AG20443 (cell line): ENCODE measurements around the gene LIN52.

Experiments used
- DNase-seq: peaks from one replicate; pipeline ENCODE4 v3.0.0; 2012; ENCODE audit warnings: low spot score, mixed read lengths

Gene LIN52

GRCh38 chr14:74194506-74195274 lies 109.9 kb downstream of the LIN52 start:
- DNase-seq: no peak

GRCh38 chr14:74195623-74196022 lies 110.9 kb downstream of the LIN52 start:
- no peak for DNase-seq

- no peak for DNase-seq
These were observed 113.9 kb downstream of the LIN52 start for GRCh38 chr14:74198441-74199234.

- DNase-seq: no peak
These were observed 117.4 kb downstream of the LIN52 start for GRCh38 chr14:74202113-74202512.

- no peak for DNase-seq
These were observed 118.9 kb downstream of the LIN52 start for GRCh38 chr14:74203639-74204038.

GRCh38 chr14:74204491-74204890 lies 119.7 kb downstream of the LIN52 start:
- no peak for DNase-seq

GRCh38 chr14:74205882-74206281 lies 121.1 kb downstream of the LIN52 start:
- DNase-seq: no peak

GRCh38 chr14:74207943-74208342 lies 123.2 kb downstream of the LIN52 start:
- no peak for DNase-seq

GRCh38 chr14:74208642-74209041 lies 123.9 kb downstream of the LIN52 start:
- DNase-seq: no peak

- peak; percentile 41 for DNase-seq
These were observed 127.3 kb downstream of the LIN52 start for GRCh38 chr14:74211945-74212580.

GRCh38 chr14:74213907-74214803 lies 129.4 kb downstream of the LIN52 start:
- DNase-seq: no peak

GRCh38 chr14:74216671-74217070 lies 131.9 kb downstream of the LIN52 start:
- no peak for DNase-seq

- DNase-seq: peak; percentile 94
These were observed 133.1 kb downstream of the LIN52 start for GRCh38 chr14:74217672-74218448.

GRCh38 chr14:74218462-74218861 lies 133.7 kb downstream of the LIN52 start:
- no peak for DNase-seq

- no peak for DNase-seq
These were observed 134.8 kb downstream of the LIN52 start for GRCh38 chr14:74219277-74220205.

GRCh38 chr14:74220991-74221390 lies 136.2 kb downstream of the LIN52 start:
- no peak for DNase-seq

GRCh38 chr14:74221741-74222140 lies 137.0 kb downstream of the LIN52 start:
- DNase-seq: no peak

GRCh38 chr14:74223016-74223415 lies 138.3 kb downstream of the LIN52 start:
- no peak for DNase-seq

- DNase-seq: no peak
These were observed 147.0 kb downstream of the LIN52 start for GRCh38 chr14:74231784-74232183.

GRCh38 chr14:74235017-74235416 lies 150.3 kb downstream of the LIN52 start:
- DNase-seq: no peak
